Measurements from ENCODE around the gene TOGARAM2. TPM values are rescaled to one million over a fixed set of nuclear protein-coding genes. Genes with fewer than 3 reads are reported as not detected.

Gene TOGARAM2
- total RNA-seq, 5 donors from 2014 or later (not counting 1 experiment from before 2014, with no cell fraction given), result 1.7 to 5.2 (median 2.7) TPM

- Histone ChIP-seq H3K36me3 (ENCODE audit: control insufficient read depth in 2 of 2, extremely low read depth in 1 of 2, insufficient read depth in 1 of 2, low read length in 1 of 2) (peaks cover 0 to 2% of the 10 kb centered on the region in 2 donors), H3K9me3 (no peaks in the 10 kb centered on the region), H3K27ac (ENCODE audit: low read length) (no peak overlapping the region), H3K4me3 (ENCODE audit: control insufficient read depth in 1 of 2, extremely low read depth in 1 of 2, low read length in 1 of 2) (no peak overlapping the region), H3K27me3 (replicated peaks in 1 of 2; ENCODE audit: control insufficient read depth in 2 of 2, extremely low read depth in 1 of 2, insufficient read depth in 2 of 2, low read length in 1 of 2) (no peaks in the 10 kb centered on the region), H3K4me1 (ENCODE audit: control insufficient read depth in 1 of 2, extremely low read depth in 1 of 2, insufficient read depth in 2 of 2, low read length in 2 of 2) (no peaks in the 10 kb centered on the region)
- POLR2A ChIA-PET, result interaction anchor here in 1 of 2 donors (0.6 kb wide), 1 partner anchor 42 kb away, joined by 3 read pairs; no protein-coding TSS in a partner anchor
- Mint-ChIP-seq H3K4me3 (no peak overlapping the region), H3K4me1 (peaks cover 0 to 3% (median 1%) of the 10 kb centered on the region in 3 donors), H3K27ac (no peak overlapping the region), H3K36me3 (peaks cover 6% of the 10 kb centered on the region), H3K27me3 (no peaks in the 10 kb centered on the region), H3K9me3 (no peaks in the 10 kb centered on the region)
- CTCF ChIA-PET, result no interaction called here
- 85% methylated on average over 4 of the region's 7 CpGs for WGBS (ENCODE audit: insufficient coverage)
- ATAC-seq (replicated peaks in 1 of 4) (no peak), DNase-seq (no peak)
Measured at GRCh38 chr2:29054430-29054829, 73.3 kb downstream of the TOGARAM2 start.

GRCh38 chr2:29055601-29056000 lies 74.5 kb downstream of the TOGARAM2 start:
- ATAC-seq (replicated peaks in 1 of 4) (no peak), DNase-seq (no peak)
- no peak overlapping the region for H3K4me3 Mint-ChIP-seq
- Histone ChIP-seq H3K4me3 (ENCODE audit: control insufficient read depth in 1 of 2, extremely low read depth in 1 of 2, low read length in 1 of 2) (no peak overlapping the region), H3K4me1 (ENCODE audit: control insufficient read depth in 1 of 2, extremely low read depth in 1 of 2, insufficient read depth in 2 of 2, low read length in 2 of 2) (no peaks in the 10 kb centered on the region), H3K9me3 (no peaks in the 10 kb centered on the region), H3K27me3 (replicated peaks in 1 of 2; ENCODE audit: control insufficient read depth in 2 of 2, extremely low read depth in 1 of 2, insufficient read depth in 2 of 2, low read length in 1 of 2) (no peaks in the 10 kb centered on the region), H3K27ac (ENCODE audit: low read length) (no peak overlapping the region), H3K36me3 (ENCODE audit: control insufficient read depth in 2 of 2, extremely low read depth in 1 of 2, insufficient read depth in 1 of 2, low read length in 1 of 2) (peaks cover 0 to 2% of the 10 kb centered on the region in 2 donors)
- no peaks in the 10 kb centered on the region for H3K27me3 Mint-ChIP-seq
- peaks cover 6% of the 10 kb centered on the region for H3K36me3 Mint-ChIP-seq
- ChIA-PET CTCF (no interaction called here), POLR2A (interaction anchor here in 1 of 2 donors (0.6 kb wide), 1 partner anchor 63 kb away, joined by 3 read pairs; no protein-coding TSS in a partner anchor)
- no peaks in the 10 kb centered on the region for H3K9me3 Mint-ChIP-seq
- H3K4me1 Mint-ChIP-seq, result peaks cover 6 to 11% (median 9%) of the 10 kb centered on the region in 3 donors
- no peak overlapping the region for H3K27ac Mint-ChIP-seq
- WGBS (ENCODE audit: insufficient coverage), result no CpG with 5 or more reads among the region's 1 CpG

- Mint-ChIP-seq H3K4me3 (no peak overlapping the region), H3K9me3 (no peaks in the 10 kb centered on the region), H3K36me3 (peaks cover 6% of the 10 kb centered on the region), H3K27me3 (no peaks in the 10 kb centered on the region), H3K27ac (no peak overlapping the region), H3K4me1 (peaks cover 6 to 11% (median 9%) of the 10 kb centered on the region in 3 donors)
- CTCF ChIA-PET, result no interaction called here
- DNase-seq (no peak), ATAC-seq (replicated peaks in 1 of 4) (no peak)
- H3K27ac ChIP-seq (ENCODE audit: low read length), result no peak overlapping the region
- POLR2A ChIA-PET, result interaction anchor here in 1 of 2 donors (0.6 kb wide), 1 partner anchor 64 kb away, joined by 3 read pairs; no protein-coding TSS in a partner anchor
- H3K36me3 ChIP-seq (ENCODE audit: control insufficient read depth in 2 of 2, extremely low read depth in 1 of 2, insufficient read depth in 1 of 2, low read length in 1 of 2), result peaks cover 0 to 1% of the 10 kb centered on the region in 2 donors
- H3K27me3 ChIP-seq (replicated peaks in 1 of 2; ENCODE audit: control insufficient read depth in 2 of 2, extremely low read depth in 1 of 2, insufficient read depth in 2 of 2, low read length in 1 of 2), result no peaks in the 10 kb centered on the region
- WGBS (ENCODE audit: insufficient coverage), result 100% methylated on average over 1 of the region's 5 CpGs
- no peaks in the 10 kb centered on the region for H3K9me3 ChIP-seq
- no peak overlapping the region for H3K4me3 ChIP-seq (ENCODE audit: control insufficient read depth in 1 of 2, extremely low read depth in 1 of 2, low read length in 1 of 2)
- H3K4me1 ChIP-seq (ENCODE audit: control insufficient read depth in 1 of 2, extremely low read depth in 1 of 2, insufficient read depth in 2 of 2, low read length in 2 of 2), result no peaks in the 10 kb centered on the region
Measured at GRCh38 chr2:29056452-29056851, 75.4 kb downstream of the TOGARAM2 start.

- ChIA-PET CTCF (no interaction called here), POLR2A (no interaction called here)
- Histone ChIP-seq H3K36me3 (ENCODE audit: control insufficient read depth in 2 of 2, extremely low read depth in 1 of 2, insufficient read depth in 1 of 2, low read length in 1 of 2) (no peaks in the 10 kb centered on the region), H3K27me3 (replicated peaks in 1 of 2; ENCODE audit: control insufficient read depth in 2 of 2, extremely low read depth in 1 of 2, insufficient read depth in 2 of 2, low read length in 1 of 2) (no peaks in the 10 kb centered on the region), H3K9me3 (no peaks in the 10 kb centered on the region), H3K27ac (ENCODE audit: low read length) (no peak overlapping the region), H3K4me1 (ENCODE audit: control insufficient read depth in 1 of 2, extremely low read depth in 1 of 2, insufficient read depth in 2 of 2, low read length in 2 of 2) (no peaks in the 10 kb centered on the region), H3K4me3 (ENCODE audit: control insufficient read depth in 1 of 2, extremely low read depth in 1 of 2, low read length in 1 of 2) (no peak overlapping the region)
- peaks cover 6 to 11% (median 9%) of the 10 kb centered on the region in 3 donors for H3K4me1 Mint-ChIP-seq
- H3K4me3 Mint-ChIP-seq, result no peak overlapping the region
- H3K36me3 Mint-ChIP-seq, result peaks cover 6% of the 10 kb centered on the region
- no peak overlapping the region for H3K27ac Mint-ChIP-seq
- H3K9me3 Mint-ChIP-seq, result no peaks in the 10 kb centered on the region
- WGBS (ENCODE audit: insufficient coverage), result 93% methylated on average over 3 of the region's 4 CpGs
- DNase-seq, result no peak
- no peak for ATAC-seq (replicated peaks in 1 of 4)
- H3K27me3 Mint-ChIP-seq, result no peaks in the 10 kb centered on the region
Measured at GRCh38 chr2:29057006-29057405, 75.9 kb downstream of the TOGARAM2 start.

DNA sequence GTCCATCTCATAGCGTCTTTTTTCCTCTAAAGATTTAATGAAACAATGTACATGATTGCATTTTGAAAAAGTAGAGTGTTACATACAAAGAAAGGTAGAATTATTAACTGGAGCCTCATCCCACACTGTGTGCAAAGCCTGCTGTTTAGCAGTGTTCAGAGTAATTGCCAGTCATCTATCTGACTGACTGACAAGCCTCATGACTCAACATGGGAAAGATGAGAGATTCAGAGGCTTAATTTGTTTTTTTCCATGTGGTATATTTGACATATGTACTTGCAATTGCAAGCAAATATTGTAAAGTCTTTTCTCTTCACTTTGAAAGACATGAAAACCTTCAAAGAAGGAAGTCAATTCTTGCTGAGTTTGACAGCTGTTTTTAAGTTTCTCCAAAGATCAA lies 78.5 kb downstream of the TOGARAM2 start:
- H3K4me3 ChIP-seq (ENCODE audit: control insufficient read depth in 1 of 2, extremely low read depth in 1 of 2, low read length in 1 of 2), result no peak overlapping the region
- no peaks in the 10 kb centered on the region for H3K4me1 ChIP-seq (ENCODE audit: control insufficient read depth in 1 of 2, extremely low read depth in 1 of 2, insufficient read depth in 2 of 2, low read length in 2 of 2)
- no peaks in the 10 kb centered on the region for H3K36me3 ChIP-seq (ENCODE audit: control insufficient read depth in 2 of 2, extremely low read depth in 1 of 2, insufficient read depth in 1 of 2, low read length in 1 of 2)
- H3K9me3 ChIP-seq, result no peaks in the 10 kb centered on the region
- CTCF ChIA-PET, result no interaction called here
- H3K27me3 ChIP-seq (replicated peaks in 1 of 2; ENCODE audit: control insufficient read depth in 2 of 2, extremely low read depth in 1 of 2, insufficient read depth in 2 of 2, low read length in 1 of 2), result no peaks in the 10 kb centered on the region
- Mint-ChIP-seq H3K4me1 (peaks cover 6 to 11% (median 9%) of the 10 kb centered on the region in 3 donors), H3K27me3 (no peaks in the 10 kb centered on the region), H3K36me3 (no peaks in the 10 kb centered on the region), H3K27ac (peak overlapping the region in 1 of 2 donors; percentile 71), H3K9me3 (no peaks in the 10 kb centered on the region), H3K4me3 (no peak overlapping the region)
- DNase-seq, result no peak
- no peak for ATAC-seq (replicated peaks in 1 of 4)
- POLR2A ChIA-PET, result no interaction called here
- no CpG with 5 or more reads among the region's 1 CpG for whole genome bisulfite sequencing (ENCODE audit: insufficient coverage)
- H3K27ac ChIP-seq (ENCODE audit: low read length), result no peak overlapping the region

- DNase-seq (no peak), ATAC-seq (replicated peaks in 1 of 4) (no peak)
- no peak overlapping the region for H3K27ac Mint-ChIP-seq
- Histone ChIP-seq H3K27ac (ENCODE audit: low read length) (no peak overlapping the region), H3K4me1 (ENCODE audit: control insufficient read depth in 1 of 2, extremely low read depth in 1 of 2, insufficient read depth in 2 of 2, low read length in 2 of 2) (no peaks in the 10 kb centered on the region), H3K27me3 (replicated peaks in 1 of 2; ENCODE audit: control insufficient read depth in 2 of 2, extremely low read depth in 1 of 2, insufficient read depth in 2 of 2, low read length in 1 of 2) (no peaks in the 10 kb centered on the region), H3K36me3 (ENCODE audit: control insufficient read depth in 2 of 2, extremely low read depth in 1 of 2, insufficient read depth in 1 of 2, low read length in 1 of 2) (no peaks in the 10 kb centered on the region), H3K9me3 (no peaks in the 10 kb centered on the region), H3K4me3 (ENCODE audit: control insufficient read depth in 1 of 2, extremely low read depth in 1 of 2, low read length in 1 of 2) (no peak overlapping the region)
- no peak overlapping the region for H3K4me3 Mint-ChIP-seq
- ChIA-PET CTCF (no interaction called here), POLR2A (no interaction called here)
- peaks cover 6 to 11% (median 9%) of the 10 kb centered on the region in 3 donors for H3K4me1 Mint-ChIP-seq
- no peaks in the 10 kb centered on the region for H3K36me3 Mint-ChIP-seq
- no peaks in the 10 kb centered on the region for H3K9me3 Mint-ChIP-seq
- WGBS (ENCODE audit: insufficient coverage), result 91% methylated on average over 5 of the region's 9 CpGs
- H3K27me3 Mint-ChIP-seq, result no peaks in the 10 kb centered on the region
Measured at GRCh38 chr2:29060441-29060840, 79.3 kb downstream of the TOGARAM2 start.

DNA sequence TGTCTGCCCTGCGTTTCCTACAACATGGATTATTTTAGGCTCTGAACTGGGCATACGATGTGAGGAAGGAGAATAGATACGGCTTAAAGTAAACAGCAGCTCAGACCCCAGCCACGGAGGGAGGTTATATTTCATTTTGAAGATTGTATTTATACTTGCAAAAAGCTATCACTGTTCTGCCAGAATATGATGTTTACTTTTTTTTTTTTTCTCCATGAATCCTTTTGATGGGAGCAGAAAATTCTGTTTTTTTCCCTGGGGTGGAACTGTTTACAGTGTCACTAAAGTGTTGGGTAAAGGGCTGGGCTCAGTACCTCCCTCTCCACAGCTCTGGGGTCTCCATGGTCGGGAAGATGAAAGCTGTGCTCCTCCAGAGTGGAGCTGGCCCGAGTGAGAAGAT lies 80.1 kb downstream of the TOGARAM2 start:
- ChIA-PET POLR2A (interaction anchor here (0.6 to 0.7 kb wide), 2 partner anchors 69 to 268 kb away, joined by 3 to 4 read pairs; no protein-coding TSS in a partner anchor), CTCF (no interaction called here)
- Histone ChIP-seq H3K27ac (ENCODE audit: low read length) (no peak overlapping the region), H3K36me3 (ENCODE audit: control insufficient read depth in 2 of 2, extremely low read depth in 1 of 2, insufficient read depth in 1 of 2, low read length in 1 of 2) (no peaks in the 10 kb centered on the region), H3K9me3 (no peaks in the 10 kb centered on the region), H3K4me1 (ENCODE audit: control insufficient read depth in 1 of 2, extremely low read depth in 1 of 2, insufficient read depth in 2 of 2, low read length in 2 of 2) (no peaks in the 10 kb centered on the region), H3K27me3 (replicated peaks in 1 of 2; ENCODE audit: control insufficient read depth in 2 of 2, extremely low read depth in 1 of 2, insufficient read depth in 2 of 2, low read length in 1 of 2) (no peaks in the 10 kb centered on the region), H3K4me3 (ENCODE audit: control insufficient read depth in 1 of 2, extremely low read depth in 1 of 2, low read length in 1 of 2) (no peak overlapping the region)
- H3K4me3 Mint-ChIP-seq, result no peak overlapping the region
- 100% methylated on average over 1 of the region's 6 CpGs for WGBS (ENCODE audit: insufficient coverage)
- ATAC-seq (replicated peaks in 1 of 4), result no peak
- DNase-seq, result no peak
- no peaks in the 10 kb centered on the region for H3K9me3 Mint-ChIP-seq
- no peaks in the 10 kb centered on the region for H3K36me3 Mint-ChIP-seq
- H3K27me3 Mint-ChIP-seq, result no peaks in the 10 kb centered on the region
- peaks cover 6 to 11% (median 9%) of the 10 kb centered on the region in 3 donors for H3K4me1 Mint-ChIP-seq
- no peak overlapping the region for H3K27ac Mint-ChIP-seq
